ENCODE results near the gene DGUOK. TPM values are rescaled to one million over a fixed set of nuclear protein-coding genes. Genes with fewer than 3 reads are reported as not detected.

Gene DGUOK
- total RNA-seq, 2 experiments from 2014 or later: 96.4 to 103 TPM

DNA sequence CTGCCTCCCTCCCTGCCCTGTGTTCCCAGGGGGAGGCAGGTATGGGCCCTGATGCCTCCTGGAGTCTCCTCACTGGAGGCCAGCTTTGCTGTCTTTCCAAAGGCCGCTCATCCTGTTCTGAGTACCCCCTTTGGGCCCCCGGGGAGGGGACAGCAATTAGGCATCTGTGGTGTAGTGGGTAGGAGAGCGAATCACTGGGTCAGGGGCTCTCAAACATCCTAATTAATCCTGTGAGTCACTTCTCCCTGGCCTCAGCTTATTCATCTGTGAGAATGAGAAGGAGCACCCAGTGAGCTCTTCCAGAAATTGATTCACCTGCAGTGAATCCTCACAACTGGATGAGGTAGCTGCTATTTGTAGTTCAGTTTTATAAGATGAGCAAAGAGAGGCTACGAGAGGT lies 74.4 kb downstream of the DGUOK start:
- DNase-seq: peak; percentile 39
- intact Hi-C loops (cut with micrococcal nuclease): no loop called here
- Mint-ChIP-seq H3K27me3 (no peaks in the 10 kb centered on the region), H3K4me1 (ENCODE audit: low read depth) (peaks cover 86% of the 10 kb centered on the region), H3K4me3 (peak overlapping the region; percentile 64), H3K9me3 (no peaks in the 10 kb centered on the region), H3K36me3 (ENCODE audit: low read depth) (peaks cover 7% of the 10 kb centered on the region), H3K27ac (peak overlapping the region; percentile 75)
- CTCF ChIA-PET: interaction anchor here (0.8 to 3.4 kb wide), 10 partner anchors 11 to 177 kb away, joined by 3 to 18 read pairs (median 5); no protein-coding TSS in a partner anchor
- no peak for ATAC-seq
- POLR2A ChIA-PET: interaction anchor here (0.6 to 5.2 kb wide), 7 partner anchors 9 to 200 kb away, joined by 3 to 38 read pairs (median 3); no protein-coding TSS in a partner anchor
- no peak for TF ChIP-seq CTCF (IDR thresholded peaks at IDR 0.05)

GRCh38 chr2:74001781-74002504 lies 75.3 kb downstream of the DGUOK start:
- Mint-ChIP-seq H3K9me3 (no peaks in the 10 kb centered on the region), H3K27ac (peak overlapping the region; percentile 75), H3K27me3 (no peaks in the 10 kb centered on the region), H3K36me3 (ENCODE audit: low read depth) (peaks cover 6% of the 10 kb centered on the region), H3K4me3 (peak overlapping the region; percentile 64), H3K4me1 (ENCODE audit: low read depth) (peaks cover 85% of the 10 kb centered on the region)
- ChIA-PET POLR2A (interaction anchor here (0.6 to 5.2 kb wide), 9 partner anchors 8 to 199 kb away, joined by 3 to 38 read pairs (median 3); partner anchors contain the start of gene BOLA3), CTCF (interaction anchor here (0.8 to 3.4 kb wide), 12 partner anchors 11 to 178 kb away, joined by 3 to 18 read pairs (median 4); no protein-coding TSS in a partner anchor)
- intact Hi-C loops (cut with micrococcal nuclease): no loop called here
- ATAC-seq (peak; percentile 52), DNase-seq (no peak)
- TF ChIP-seq CTCF (IDR thresholded peaks at IDR 0.05): no peak

GRCh38 chr2:74002505-74003421 lies 76.1 kb downstream of the DGUOK start:
- peak overlapping the region; percentile 58 for H3K27ac Mint-ChIP-seq
- ChIA-PET POLR2A (interaction anchor here (0.6 to 5.2 kb wide), 6 partner anchors 12 to 198 kb away, joined by 3 to 38 read pairs (median 4); partner anchors contain the start of gene BOLA3), CTCF (interaction anchor here (0.8 to 3.4 kb wide), 7 partner anchors 11 to 144 kb away, joined by 3 to 18 read pairs (median 3); no protein-coding TSS in a partner anchor)
- no peak for TF ChIP-seq CTCF (IDR thresholded peaks at IDR 0.05)
- peak overlapping the region; percentile 76 for H3K4me3 Mint-ChIP-seq
- DNase-seq (peak; percentile 82), ATAC-seq (peak; percentile 86)
- peaks cover 82% of the 10 kb centered on the region for H3K4me1 Mint-ChIP-seq (ENCODE audit: low read depth)
- no peaks in the 10 kb centered on the region for H3K27me3 Mint-ChIP-seq
- peaks cover 9% of the 10 kb centered on the region for H3K36me3 Mint-ChIP-seq (ENCODE audit: low read depth)
- intact Hi-C loops (cut with micrococcal nuclease): no loop called here
- H3K9me3 Mint-ChIP-seq: no peaks in the 10 kb centered on the region

- H3K4me1 Mint-ChIP-seq (ENCODE audit: low read depth): peaks cover 78% of the 10 kb centered on the region
- H3K36me3 Mint-ChIP-seq (ENCODE audit: low read depth): peaks cover 9% of the 10 kb centered on the region
- DNase-seq: peak; percentile 21
- no peaks in the 10 kb centered on the region for H3K27me3 Mint-ChIP-seq
- intact Hi-C loops (cut with micrococcal nuclease): no loop called here
- peak overlapping the region; percentile 76 for H3K4me3 Mint-ChIP-seq
- no peaks in the 10 kb centered on the region for H3K9me3 Mint-ChIP-seq
- ATAC-seq: no peak
- peak overlapping the region; percentile 22 for H3K27ac Mint-ChIP-seq
- no peak for TF ChIP-seq CTCF (IDR thresholded peaks at IDR 0.05)
- CTCF ChIA-PET: interaction anchor here (1.0 to 1.6 kb wide), 2 partner anchors 10 to 96 kb away, joined by 3 to 5 read pairs; no protein-coding TSS in a partner anchor
- POLR2A ChIA-PET: interaction anchor here (0.8 to 5.2 kb wide), 5 partner anchors 16 to 144 kb away, joined by 3 to 38 read pairs (median 3); partner anchors contain the start of gene BOLA3
Measured at GRCh38 chr2:74003494-74004211, 77.0 kb downstream of the DGUOK start.
